Activated naive CD8-positive, alpha-beta T cell treated with anti-CD3 and anti-CD28 coated beads, Interleukin-2, amount 50 U/mL, for 24 hours (primary cell): ENCODE measurements around the gene TXNL4A.
A peak's percentile ranks its signal among the peaks of the same experiment; 100 is the strongest.
"Not testable (repeated sequence)": the region's sequence is repeated elsewhere in the genome, so short reads cannot be mapped to it uniquely, and the experiment has no call there.

Experiments
- ATAC-seq: fragments of 150-1000 bp; cut with Tn5 transposase; one replicate; pipeline ENCODE4 v1.10.0; 2021
- DNase-seq: peaks from one replicate; pipeline ENCODE4 v3.0.0; 2021
- H3K27ac Mint-ChIP-seq: one replicate; pipeline ENCODE4 v1.8.0; 2021; ENCODE audit warnings: mild to moderate bottlenecking, mixed read lengths
- H3K27me3 Mint-ChIP-seq: one replicate; pipeline ENCODE4 v1.8.0; 2021; ENCODE audit warnings: mixed read lengths
- H3K36me3 Mint-ChIP-seq: one replicate; pipeline ENCODE4 v1.8.0; 2021; ENCODE audit warnings: low read depth, mixed read lengths
- H3K4me1 Mint-ChIP-seq: one replicate; pipeline ENCODE4 v1.8.0; 2021; ENCODE audit warnings: mixed read lengths
- H3K4me3 Mint-ChIP-seq: one replicate; pipeline ENCODE4 v1.8.0; 2021; ENCODE audit warnings: mild to moderate bottlenecking, moderate library complexity, mixed read lengths
- H3K9me3 Mint-ChIP-seq: one replicate; pipeline ENCODE4 v1.8.0; 2021; ENCODE audit warnings: mixed read lengths

Gene TXNL4A

DNA sequence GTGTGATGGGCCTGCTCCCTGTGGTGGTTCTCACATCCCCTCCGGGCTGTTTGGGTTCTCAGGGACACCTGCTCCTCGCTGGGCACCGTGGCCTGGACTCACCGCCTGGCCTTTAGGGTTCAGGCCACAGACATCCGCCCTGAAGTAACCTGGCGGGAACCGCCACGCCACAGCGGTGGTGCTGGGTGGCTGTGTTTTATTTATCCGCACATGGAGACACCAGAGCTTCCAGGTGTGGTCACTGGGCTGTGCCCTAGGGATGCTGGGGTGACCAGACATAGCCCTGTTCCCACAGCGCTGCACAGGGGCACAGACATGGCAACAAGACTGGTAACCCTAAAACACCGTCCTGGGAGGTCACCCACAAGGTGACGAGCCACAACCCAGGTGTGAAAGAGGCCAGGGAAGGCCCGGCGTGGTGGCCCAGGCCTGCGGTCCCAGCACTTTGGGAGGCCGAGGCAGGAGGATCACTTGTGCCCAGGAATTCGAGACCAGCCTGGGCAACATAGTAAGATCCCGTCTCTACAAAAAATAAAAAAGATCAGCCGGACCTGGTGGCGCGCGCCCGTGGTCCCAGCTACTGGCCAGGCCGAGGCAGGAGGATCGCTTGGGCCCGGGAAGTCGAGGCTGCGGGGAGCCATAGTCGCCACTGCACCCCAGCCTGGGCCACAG is 24.6 kb downstream of the TXNL4A start:
- ATAC-seq (no peak), DNase-seq (no peak)
- H3K4me3 Mint-ChIP-seq = peak overlapping the region; percentile 52
- no peaks in the 10 kb centered on the region for H3K36me3 Mint-ChIP-seq
- peak overlapping the region; percentile 88 for H3K27ac Mint-ChIP-seq
- H3K4me1 Mint-ChIP-seq = peaks cover 52% of the 10 kb centered on the region
- H3K27me3 Mint-ChIP-seq = peaks cover 2% of the 10 kb centered on the region
- no peaks in the 10 kb centered on the region for H3K9me3 Mint-ChIP-seq

DNA sequence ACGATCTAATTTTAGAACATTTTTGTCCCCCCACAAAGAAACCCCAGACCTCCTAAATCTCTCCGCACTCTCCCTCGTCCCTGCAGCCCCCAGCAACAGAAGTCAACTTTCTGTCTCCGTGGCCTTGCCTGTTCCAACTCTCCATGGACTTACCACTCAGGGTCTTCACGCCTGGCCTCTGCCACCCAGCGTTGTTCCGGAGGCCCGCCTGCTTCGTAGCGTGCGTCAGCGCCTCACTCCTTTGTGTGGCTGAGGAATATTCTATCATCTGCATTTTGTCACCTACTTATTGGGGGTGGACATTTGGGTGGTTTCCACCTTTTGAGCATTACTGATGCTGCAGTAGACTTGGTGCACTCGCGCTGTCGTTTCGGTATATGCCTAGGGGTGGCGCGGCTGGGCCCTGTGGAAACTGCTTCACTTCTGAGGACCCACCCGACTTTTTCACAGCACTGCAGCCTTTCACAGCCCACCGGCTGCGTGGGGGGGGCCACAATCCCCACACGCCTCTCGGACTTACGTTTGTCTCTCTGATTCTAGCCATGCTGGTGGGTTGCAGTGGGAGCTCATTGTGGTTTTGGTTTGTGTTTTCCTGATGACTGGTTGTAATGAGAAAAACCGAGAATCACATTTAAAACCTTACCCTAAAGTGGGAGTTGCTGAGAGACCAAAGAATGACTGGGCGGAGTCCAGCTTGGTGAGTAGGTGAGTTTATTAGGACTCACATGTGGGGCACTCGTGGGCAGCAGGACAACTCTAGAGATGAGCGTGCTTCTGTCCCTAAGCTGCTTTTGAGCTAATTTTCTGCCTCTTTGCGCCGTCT is 25.3 kb downstream of the TXNL4A start:
- H3K4me1 Mint-ChIP-seq = peaks cover 52% of the 10 kb centered on the region
- H3K4me3 Mint-ChIP-seq = peak overlapping the region; percentile 52
- H3K27ac Mint-ChIP-seq = peak overlapping the region; percentile 88
- DNase-seq (peak; percentile 55), ATAC-seq (peak; percentile 73)
- no peaks in the 10 kb centered on the region for H3K36me3 Mint-ChIP-seq
- H3K27me3 Mint-ChIP-seq = peaks cover 2% of the 10 kb centered on the region
- H3K9me3 Mint-ChIP-seq = no peaks in the 10 kb centered on the region

DNA sequence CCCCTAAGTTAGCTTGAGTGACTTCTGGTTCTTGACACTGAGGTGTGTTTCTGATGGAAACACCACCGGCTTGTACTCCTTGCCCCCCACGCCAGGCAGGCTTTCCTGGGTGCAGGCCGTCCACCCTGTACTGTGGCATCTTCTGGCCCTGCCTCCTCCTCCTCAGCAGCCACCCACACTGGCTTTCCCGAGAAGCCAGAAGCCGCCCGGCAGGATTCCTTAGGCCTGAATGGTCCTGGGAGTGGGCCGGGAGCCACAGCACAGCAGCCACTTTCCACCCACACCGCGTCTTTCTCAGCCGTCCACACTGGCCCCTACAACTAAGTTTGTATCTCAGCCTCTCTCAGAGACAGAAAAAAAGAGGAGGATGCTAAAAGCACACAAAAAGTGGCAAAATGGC is 26.1 kb downstream of the TXNL4A start:
- H3K4me3 Mint-ChIP-seq = peak overlapping the region; percentile 52
- H3K36me3 Mint-ChIP-seq = no peaks in the 10 kb centered on the region
- peaks cover 2% of the 10 kb centered on the region for H3K27me3 Mint-ChIP-seq
- no peak overlapping the region for H3K27ac Mint-ChIP-seq
- DNase-seq (no peak), ATAC-seq (no peak)
- no peaks in the 10 kb centered on the region for H3K9me3 Mint-ChIP-seq
- H3K4me1 Mint-ChIP-seq = peaks cover 52% of the 10 kb centered on the region

DNA sequence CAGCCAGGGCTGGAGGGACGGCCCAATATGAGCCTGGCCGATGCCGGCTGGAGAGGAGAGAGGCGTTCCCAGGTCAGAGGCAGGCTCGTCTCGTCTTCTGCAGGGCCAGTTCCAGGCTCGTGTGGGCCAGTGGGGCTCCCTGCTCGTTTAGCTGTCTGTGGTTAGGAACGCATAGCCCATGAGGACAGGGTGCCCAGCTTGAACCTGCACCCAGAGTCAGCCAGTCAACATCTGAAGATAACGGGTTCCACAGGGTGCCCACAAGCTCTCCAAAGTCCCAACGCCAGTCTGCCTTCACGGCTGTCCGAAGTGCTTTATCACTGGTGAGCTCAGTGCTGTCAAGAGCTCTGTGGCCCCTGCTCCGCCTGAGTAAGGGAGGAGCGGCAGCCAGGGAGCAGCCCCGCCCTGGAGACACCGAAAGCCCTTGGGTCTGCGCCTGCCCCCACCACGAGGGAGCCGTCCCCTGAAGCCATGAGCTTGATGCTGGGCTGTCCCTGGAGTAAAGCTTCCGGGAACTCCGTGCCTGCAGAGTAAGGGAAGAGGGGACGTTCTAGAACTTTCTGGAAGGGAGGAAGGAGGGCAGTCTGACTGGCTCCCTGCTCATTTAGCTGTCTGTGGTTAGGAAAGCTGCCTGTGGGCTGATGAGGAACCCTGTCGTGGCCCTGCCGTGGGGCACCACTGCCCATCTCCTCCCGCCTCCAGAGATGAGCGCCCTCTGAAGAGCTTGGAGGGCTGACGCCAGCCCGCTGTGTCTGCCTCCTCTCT is 26.7 kb downstream of the TXNL4A start:
- DNase-seq (no peak), ATAC-seq (no peak)
- no peak overlapping the region for H3K4me3 Mint-ChIP-seq

DNA sequence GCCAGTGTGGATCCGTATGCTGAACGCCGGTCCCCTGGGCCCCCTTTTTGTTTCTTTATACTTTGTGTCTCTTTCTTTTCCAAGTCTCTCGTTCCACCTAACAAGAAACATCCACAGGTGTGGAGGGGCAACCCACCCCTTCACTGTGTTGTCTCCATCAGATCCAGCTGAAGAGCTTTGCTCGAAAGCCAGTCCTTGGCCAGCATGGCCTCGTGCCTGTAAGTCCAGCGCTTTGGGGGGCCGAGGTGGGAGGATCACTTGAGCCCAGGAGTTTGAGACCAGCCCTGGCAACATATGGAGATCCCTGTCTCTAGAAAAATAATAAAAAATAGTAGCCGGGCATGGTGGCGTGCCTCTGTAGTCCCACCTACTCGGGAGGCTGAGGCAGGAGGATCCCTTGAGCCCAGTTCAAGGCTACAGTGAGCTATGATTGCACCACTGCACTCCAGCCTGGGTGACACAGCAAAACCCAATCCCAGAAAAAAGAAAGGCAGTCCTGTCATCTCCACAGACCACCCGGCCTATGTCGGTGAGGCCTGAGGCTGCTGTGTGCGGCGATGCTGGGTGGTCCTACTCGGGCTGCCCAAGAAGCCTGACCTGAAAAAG is 27.3 kb downstream of the TXNL4A start:
- Mint-ChIP-seq H3K4me3 (no peak overlapping the region), H3K27ac (no peak overlapping the region)

More for the DNA sequence above, 26.7 kb downstream of the TXNL4A start:
- Mint-ChIP-seq H3K36me3 (no peaks in the 10 kb centered on the region), H3K4me1 (peaks cover 50% of the 10 kb centered on the region), H3K27me3 (peaks cover 2% of the 10 kb centered on the region), H3K9me3 (no peaks in the 10 kb centered on the region), H3K27ac (no peak overlapping the region)

DNA sequence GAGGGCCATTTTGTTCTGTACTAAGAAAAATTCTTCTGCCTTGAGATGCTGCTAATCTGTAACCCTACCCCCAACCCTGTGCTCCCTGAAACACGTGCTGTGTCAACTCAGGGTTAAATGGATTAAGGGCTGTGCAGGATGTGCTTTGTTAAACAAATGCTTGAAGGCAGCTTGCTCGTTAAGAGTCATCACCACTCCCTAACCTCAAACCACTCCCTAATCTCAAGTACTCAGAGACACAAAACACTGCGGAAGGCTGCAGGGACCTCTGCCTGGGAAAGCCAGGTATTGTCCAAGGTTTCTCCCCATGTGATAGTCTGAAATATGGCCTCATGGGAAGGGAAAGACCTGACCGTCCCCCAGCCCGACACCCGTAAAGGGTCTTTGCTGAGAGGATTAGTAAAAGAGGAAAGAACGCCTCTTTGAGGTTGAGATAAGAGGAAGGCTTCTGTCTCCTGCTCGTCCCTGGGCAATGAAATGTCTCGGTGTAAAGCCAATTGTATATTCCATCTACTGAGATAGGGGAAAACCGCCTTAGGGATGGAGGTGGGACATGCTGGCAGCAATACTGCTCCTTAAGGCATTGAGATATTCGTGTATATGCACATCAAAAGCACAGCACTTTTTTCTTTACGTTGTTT is 28.1 kb downstream of the TXNL4A start:
- not testable (repeated sequence) for H3K27ac Mint-ChIP-seq, H3K9me3 Mint-ChIP-seq, H3K36me3 Mint-ChIP-seq, ATAC-seq, H3K27me3 Mint-ChIP-seq, DNase-seq
- peaks cover 48% of the 10 kb centered on the region for H3K4me1 Mint-ChIP-seq
- peak overlapping the region; percentile 30 for H3K4me3 Mint-ChIP-seq

More for the DNA sequence above, 27.3 kb downstream of the TXNL4A start:
- DNase-seq = no peak
- Mint-ChIP-seq H3K9me3 (no peaks in the 10 kb centered on the region), H3K4me1 (peaks cover 50% of the 10 kb centered on the region), H3K36me3 (no peaks in the 10 kb centered on the region), H3K27me3 (peaks cover 2% of the 10 kb centered on the region)
- ATAC-seq = no peak

DNA sequence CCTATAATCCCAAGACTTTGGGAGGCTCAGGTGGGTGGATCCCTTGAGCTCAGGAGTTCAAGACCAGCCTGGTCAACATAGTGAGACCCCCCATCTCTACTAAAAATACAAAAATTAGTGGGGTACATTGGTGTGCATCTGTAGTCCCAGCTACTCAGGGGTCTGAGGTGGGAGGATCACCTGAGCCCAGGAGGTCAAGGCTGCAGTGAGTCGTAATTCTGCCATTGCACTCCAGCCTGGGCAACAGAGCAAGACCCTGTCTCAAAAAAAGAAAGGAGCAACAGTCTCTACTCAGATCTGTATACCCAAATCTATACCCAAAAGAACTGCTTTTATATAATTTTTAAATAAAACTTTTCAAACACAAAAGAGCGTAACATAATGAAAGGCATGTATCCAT is 29.4 kb downstream of the TXNL4A start:
- Mint-ChIP-seq H3K36me3 (no peaks in the 10 kb centered on the region), H3K27me3 (peaks cover 2% of the 10 kb centered on the region), H3K27ac (no peak overlapping the region), H3K9me3 (no peaks in the 10 kb centered on the region), H3K4me1 (peaks cover 52% of the 10 kb centered on the region), H3K4me3 (no peak overlapping the region)
- ATAC-seq = no peak
- no peak for DNase-seq

DNA sequence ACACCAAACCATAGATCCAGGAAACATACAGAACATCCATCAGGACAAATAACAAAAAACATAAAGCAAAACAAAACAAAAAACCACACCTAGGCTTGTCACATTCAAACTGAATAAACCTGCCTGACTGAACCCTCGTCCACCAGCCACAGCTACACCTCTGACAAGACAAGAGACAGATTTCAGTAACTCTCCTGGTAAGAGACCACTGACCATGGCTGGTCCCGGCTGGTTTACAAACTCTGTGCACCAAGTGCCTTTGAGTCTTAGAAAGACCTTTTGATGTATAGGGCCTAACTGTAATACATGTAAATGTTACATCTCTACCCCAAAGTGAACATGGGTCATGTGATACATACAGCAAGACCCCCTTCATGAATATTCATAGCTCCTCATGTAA is 32.1 kb downstream of the TXNL4A start:
- no peak for DNase-seq
- Mint-ChIP-seq H3K9me3 (no peaks in the 10 kb centered on the region), H3K4me3 (no peak overlapping the region), H3K27ac (no peak overlapping the region), H3K27me3 (no peaks in the 10 kb centered on the region), H3K36me3 (no peaks in the 10 kb centered on the region), H3K4me1 (peaks cover 26% of the 10 kb centered on the region)
- ATAC-seq = no peak

DNA sequence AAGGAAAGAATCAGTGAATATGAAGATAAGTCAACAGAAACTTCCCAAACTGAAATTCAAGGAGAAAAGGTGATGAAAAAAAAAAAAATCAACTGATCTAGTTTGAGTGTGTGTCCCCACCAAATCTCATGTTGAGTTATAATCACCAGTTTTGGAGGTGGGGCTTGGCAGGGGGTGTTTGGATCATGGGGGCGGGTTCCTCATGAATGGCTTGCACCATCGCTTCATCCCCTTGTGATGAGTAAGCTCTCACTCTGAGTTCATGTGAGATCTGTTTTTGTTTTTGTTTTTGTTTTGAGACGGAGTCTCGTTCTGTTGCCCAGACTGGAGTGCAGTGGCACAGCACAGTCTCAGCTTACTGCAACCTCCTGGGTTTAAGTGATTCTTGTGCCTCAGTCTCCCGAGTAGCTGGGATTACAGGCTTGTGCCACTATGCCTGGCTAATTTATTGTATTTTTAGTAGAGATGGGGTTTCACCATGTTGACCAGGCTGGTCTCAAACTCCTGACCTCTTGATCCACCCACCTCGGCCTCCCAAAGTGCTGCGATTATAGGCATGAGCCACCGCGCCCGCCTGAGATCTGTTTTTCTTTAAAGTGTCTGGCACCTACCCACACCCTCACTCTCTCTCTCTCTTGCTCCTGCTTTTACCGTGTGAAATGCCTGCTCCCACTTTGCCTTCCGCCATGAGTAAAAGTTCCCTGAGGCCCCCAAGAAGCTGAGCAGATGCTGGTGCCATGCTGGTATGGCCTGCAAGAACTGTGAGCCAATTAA is 32.9 kb downstream of the TXNL4A start:
- Mint-ChIP-seq H3K4me1 (peaks cover 21% of the 10 kb centered on the region), H3K27ac (no peak overlapping the region)
- DNase-seq = no peak

DNA sequence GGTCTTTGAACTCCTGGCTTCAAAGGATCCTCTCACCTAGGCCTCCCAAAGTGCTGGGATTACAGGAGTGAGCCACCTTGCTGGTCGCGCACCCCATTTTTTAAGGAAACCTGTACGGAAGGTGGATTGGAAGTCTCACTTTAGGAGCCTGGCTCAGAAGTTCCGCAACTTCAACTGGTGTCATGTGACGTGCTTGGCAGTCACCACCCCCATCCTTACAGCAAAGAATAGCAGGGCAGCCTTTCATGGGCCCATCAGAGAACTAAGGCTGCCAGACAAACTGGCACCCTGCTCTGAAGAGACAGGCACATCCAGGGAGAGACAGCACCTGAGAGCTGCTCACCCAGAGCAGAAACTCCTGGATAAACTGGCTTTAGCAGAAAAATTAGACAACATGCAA is 33.6 kb downstream of the TXNL4A start:
- no peaks in the 10 kb centered on the region for H3K9me3 Mint-ChIP-seq
- no peaks in the 10 kb centered on the region for H3K27me3 Mint-ChIP-seq
- ATAC-seq (no peak), DNase-seq (no peak)
- H3K36me3 Mint-ChIP-seq = peaks cover 1% of the 10 kb centered on the region
- peaks cover 21% of the 10 kb centered on the region for H3K4me1 Mint-ChIP-seq
- H3K27ac Mint-ChIP-seq = no peak overlapping the region
- no peak overlapping the region for H3K4me3 Mint-ChIP-seq

More for the DNA sequence above, 32.9 kb downstream of the TXNL4A start:
- no peaks in the 10 kb centered on the region for H3K36me3 Mint-ChIP-seq
- ATAC-seq = no peak
- H3K4me3 Mint-ChIP-seq = no peak overlapping the region
- no peaks in the 10 kb centered on the region for H3K27me3 Mint-ChIP-seq
- no peaks in the 10 kb centered on the region for H3K9me3 Mint-ChIP-seq

DNA sequence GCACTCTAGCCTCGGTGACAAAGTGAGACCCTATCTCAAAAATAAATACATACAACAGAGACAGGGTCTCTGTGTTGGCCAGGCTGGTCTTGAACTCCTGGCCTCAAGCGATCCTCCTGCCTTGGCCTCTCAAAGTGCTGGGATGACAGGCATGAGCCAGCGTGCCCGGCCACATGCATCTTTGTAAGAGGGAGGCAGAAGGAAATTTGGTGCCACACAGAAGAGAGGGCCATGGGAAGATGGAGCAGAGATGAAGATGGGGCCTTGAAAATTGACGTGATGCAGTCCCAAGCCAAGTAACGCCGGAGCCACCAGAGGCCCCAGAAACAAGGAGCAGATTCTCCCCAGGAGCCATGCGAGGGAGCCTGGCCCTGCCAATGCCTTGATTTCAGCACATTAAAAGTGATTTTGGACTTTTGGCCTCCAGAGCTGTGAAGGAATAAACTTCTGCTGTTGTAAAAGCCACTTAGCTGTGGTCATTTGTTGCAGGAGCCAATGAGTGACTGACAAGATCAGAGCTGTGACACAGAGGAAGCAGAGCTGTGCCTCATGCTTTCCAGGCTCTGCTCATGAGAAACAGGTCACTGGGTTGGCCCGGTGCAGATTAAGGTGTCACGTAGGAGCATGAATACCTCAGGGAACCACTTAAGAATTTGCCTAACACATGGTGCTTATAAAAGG is 34.3 kb downstream of the TXNL4A start:
- no peak overlapping the region for H3K27ac Mint-ChIP-seq
- peak; percentile 18 for DNase-seq
- H3K4me3 Mint-ChIP-seq = no peak overlapping the region
- H3K9me3 Mint-ChIP-seq = no peaks in the 10 kb centered on the region
- peaks cover 25% of the 10 kb centered on the region for H3K4me1 Mint-ChIP-seq
- H3K36me3 Mint-ChIP-seq = peaks cover 6% of the 10 kb centered on the region
- ATAC-seq = peak; percentile 47
- no peaks in the 10 kb centered on the region for H3K27me3 Mint-ChIP-seq

DNA sequence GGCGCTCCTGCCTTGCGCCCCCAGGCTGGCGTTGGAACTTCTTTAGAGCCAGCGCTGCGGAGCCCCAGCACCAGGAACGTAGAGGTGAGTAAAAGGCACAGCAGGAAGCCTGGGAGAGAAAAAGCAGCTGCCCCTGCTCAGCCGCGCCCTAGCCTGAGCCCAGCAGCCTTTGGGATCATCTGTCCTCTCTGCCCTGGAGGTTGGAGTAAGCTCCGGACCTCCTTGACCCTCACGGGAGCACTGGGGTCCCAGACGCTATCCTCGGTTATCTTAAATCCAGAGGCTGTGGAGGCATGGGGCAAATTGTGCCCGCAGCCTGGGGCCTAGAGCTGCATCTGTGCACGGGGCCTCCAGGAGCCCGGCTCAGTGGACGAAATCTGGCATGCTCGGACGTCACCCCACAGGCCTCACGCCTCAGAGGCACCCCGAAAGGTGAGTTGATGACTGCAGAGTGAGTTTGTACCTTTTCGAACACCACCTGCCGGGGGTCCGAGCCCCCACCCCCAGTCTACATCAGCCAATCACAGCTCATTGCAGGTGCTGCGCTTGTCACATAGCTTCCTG is 35.3 kb downstream of the TXNL4A start:
- Mint-ChIP-seq H3K36me3 (peaks cover 12% of the 10 kb centered on the region), H3K9me3 (no peaks in the 10 kb centered on the region), H3K27me3 (no peaks in the 10 kb centered on the region), H3K4me1 (peaks cover 31% of the 10 kb centered on the region), H3K27ac (no peak overlapping the region), H3K4me3 (no peak overlapping the region)
- ATAC-seq (no peak), DNase-seq (no peak)
